ENCODE data around the gene RGS16. TPM values are rescaled to one million over a fixed set of nuclear protein-coding genes. Genes with fewer than 3 reads are reported as not detected.

RGS16 gene
- total RNA-seq, 1 experiment from 2014 or later: 0.40 TPM

GRCh38 chr1:182564406-182565004 lies 39.7 kb downstream of the RGS16 start:
- intact Hi-C loops (cut with micrococcal nuclease): no loop called here

GRCh38 chr1:182563095-182563494 lies 41.1 kb downstream of the RGS16 start:
- BruUV-seq (replicated peaks): no TSS peak
- CTCF ChIA-PET: no interaction called here

More at GRCh38 chr1:182564406-182565004, 39.7 kb downstream of the RGS16 start:
- TF ChIP-seq EZH2 (IDR thresholded peaks at IDR 0.05; ENCODE audit: low read length, unreplicated experiment): no peak
- no peak for TF ChIP-seq EZH2phosphoT487 (IDR thresholded peaks at IDR 0.05; ENCODE audit: borderline replicate concordance, low read length)
- no peak for TF ChIP-seq CTCF (conservative IDR thresholded peaks at IDR 0.05; ENCODE audit: low read depth, low read length)
- Histone ChIP-seq H3K36me3 (ENCODE audit: low read depth, low read length) (no peaks in the 10 kb centered on the region), H3K27me3 (ENCODE audit: low read length) (no peaks in the 10 kb centered on the region), H3K79me2 (ENCODE audit: low read length) (no peaks in the 10 kb centered on the region), H3K4me1 (ENCODE audit: insufficient read depth, low read length) (no peaks in the 10 kb centered on the region), H2AFZ (ENCODE audit: low read length) (no peak overlapping the region), H3K27ac (ENCODE audit: low read length) (no peak overlapping the region), H3K9me2 (replicated peaks; ENCODE audit: low read length) (no peaks in the 10 kb centered on the region), H3K4me3 (ENCODE audit: low read length) (no peak overlapping the region), H4K20me1 (ENCODE audit: low read length) (no peaks in the 10 kb centered on the region), H3K4me2 (ENCODE audit: low read length) (no peak overlapping the region), H3F3A (ENCODE audit: low read length, unreplicated experiment) (no peaks in the 10 kb centered on the region), H3K9me3 (ENCODE audit: low read length) (no peaks in the 10 kb centered on the region), H3K9ac (ENCODE audit: low read length) (no peak overlapping the region)
- POLR2A ChIA-PET (ENCODE audit: unreplicated experiment): no interaction called here
- CTCF ChIA-PET: no interaction called here
- no peak for ATAC-seq
- no TSS peak for BruUV-seq (replicated peaks)
- no peak for DNase-seq

More at GRCh38 chr1:182563095-182563494, 41.1 kb downstream of the RGS16 start:
- no peak for DNase-seq
- Histone ChIP-seq H3K9ac (ENCODE audit: low read length) (no peak overlapping the region), H2AFZ (ENCODE audit: low read length) (no peak overlapping the region), H3K9me3 (ENCODE audit: low read length) (no peaks in the 10 kb centered on the region), H3K4me3 (ENCODE audit: low read length) (no peak overlapping the region), H3F3A (ENCODE audit: low read length, unreplicated experiment) (no peaks in the 10 kb centered on the region), H3K36me3 (ENCODE audit: low read depth, low read length) (no peaks in the 10 kb centered on the region), H4K20me1 (ENCODE audit: low read length) (no peaks in the 10 kb centered on the region), H3K27me3 (ENCODE audit: low read length) (no peaks in the 10 kb centered on the region), H3K4me2 (ENCODE audit: low read length) (no peak overlapping the region), H3K79me2 (ENCODE audit: low read length) (no peaks in the 10 kb centered on the region), H3K9me2 (replicated peaks; ENCODE audit: low read length) (no peaks in the 10 kb centered on the region), H3K27ac (ENCODE audit: low read length) (no peak overlapping the region), H3K4me1 (ENCODE audit: insufficient read depth, low read length) (no peaks in the 10 kb centered on the region)
- intact Hi-C loops (cut with micrococcal nuclease): no loop called here
- TF ChIP-seq EZH2phosphoT487 (IDR thresholded peaks at IDR 0.05; ENCODE audit: borderline replicate concordance, low read length) (no peak), CTCF (conservative IDR thresholded peaks at IDR 0.05; ENCODE audit: low read depth, low read length) (no peak), EZH2 (IDR thresholded peaks at IDR 0.05; ENCODE audit: low read length, unreplicated experiment) (no peak)
- no peak for ATAC-seq
- POLR2A ChIA-PET (ENCODE audit: unreplicated experiment): no interaction called here

All from PC-3 (cell line).